Measurements from ENCODE around the gene ASCC3.
"Not testable (repeated sequence)": the region's sequence is repeated elsewhere in the genome, so short reads cannot be mapped to it uniquely, and the experiment has no call there.

ASCC3 gene

DNA sequence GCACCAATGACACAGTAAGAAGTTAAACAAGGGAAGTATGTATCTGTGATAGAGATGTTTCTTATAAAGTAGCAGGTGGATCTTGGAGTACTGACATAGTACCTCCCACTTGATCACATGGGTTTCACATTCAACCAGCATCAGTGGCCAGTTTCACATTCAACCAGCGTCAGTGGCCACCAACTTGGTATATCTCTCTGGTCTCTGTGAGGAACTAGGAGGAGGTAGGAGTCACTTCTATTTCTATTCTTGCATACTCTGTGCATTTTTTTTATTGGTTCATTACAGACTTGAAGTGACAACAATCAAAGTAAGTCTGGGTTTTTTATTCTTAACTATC lies 216.1 kb downstream of the ASCC3 start:
- no peak for DNase-seq (ENCODE audit: low read depth, low spot score)

DNA sequence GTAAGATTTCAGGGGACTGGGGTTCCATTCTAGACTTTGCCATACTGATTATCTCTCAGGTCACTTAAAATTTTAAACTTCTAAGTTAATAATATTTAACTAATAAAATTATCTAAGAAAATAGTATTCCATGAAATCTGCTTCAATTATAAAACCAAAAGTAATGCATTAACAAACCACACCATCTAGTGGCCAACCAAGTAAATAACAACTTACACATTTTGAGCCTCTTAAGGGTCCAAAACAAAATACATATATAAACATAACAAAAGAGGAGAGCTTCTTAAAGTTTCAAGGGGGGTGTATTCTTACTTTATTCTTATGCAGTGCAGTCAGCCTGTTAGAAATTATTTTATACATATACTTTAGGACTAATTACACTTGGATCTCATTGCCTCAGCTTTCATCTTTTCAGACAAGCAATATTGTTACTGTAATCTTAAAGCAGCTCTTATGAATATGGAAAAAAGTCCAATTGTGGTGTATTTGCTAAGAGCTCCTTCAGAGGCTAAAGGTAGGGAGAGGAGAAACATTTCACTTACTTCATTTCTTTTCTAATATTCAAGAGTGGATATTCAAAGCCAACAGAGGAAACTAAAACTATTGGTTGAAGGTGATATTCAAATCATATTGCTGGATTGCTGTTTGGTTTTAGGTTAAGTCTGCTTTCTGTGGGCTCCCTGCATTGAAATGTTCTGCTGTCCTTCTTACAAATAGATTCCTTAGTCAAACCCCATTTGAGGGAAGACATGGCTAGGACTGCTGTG lies 216.7 kb downstream of the ASCC3 start:
- no peak for DNase-seq (ENCODE audit: low read depth, low spot score)

- DNase-seq (ENCODE audit: low read depth, low spot score): no peak
These were observed 217.8 kb downstream of the ASCC3 start for GRCh38 chr6:100663219-100663863.

DNA sequence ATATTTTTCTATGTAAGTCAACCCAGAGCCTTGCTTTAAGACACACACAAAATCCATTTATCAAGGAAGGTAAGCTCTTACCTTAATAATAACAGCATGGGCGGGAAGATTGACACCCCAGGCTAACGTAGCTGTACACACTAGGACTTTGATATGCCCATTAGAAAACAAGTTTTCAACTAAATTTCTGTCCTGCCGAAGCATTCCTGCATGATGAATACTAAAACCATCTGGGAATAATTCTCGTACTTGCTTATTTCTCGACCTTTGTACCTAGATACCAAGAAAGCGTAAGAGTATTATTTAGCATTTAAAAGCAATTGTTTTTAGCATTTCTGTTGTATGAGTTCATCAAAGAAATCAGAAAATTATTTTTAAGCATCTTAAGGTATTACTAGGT lies 218.9 kb downstream of the ASCC3 start:
- DNase-seq (ENCODE audit: low read depth, low spot score): no peak

- no peak for DNase-seq (ENCODE audit: low read depth, low spot score)
These were observed 222.6 kb downstream of the ASCC3 start for GRCh38 chr6:100658486-100658885.

GRCh38 chr6:100657678-100658330 lies 223.3 kb downstream of the ASCC3 start:
- no peak for DNase-seq (ENCODE audit: low read depth, low spot score)

DNA sequence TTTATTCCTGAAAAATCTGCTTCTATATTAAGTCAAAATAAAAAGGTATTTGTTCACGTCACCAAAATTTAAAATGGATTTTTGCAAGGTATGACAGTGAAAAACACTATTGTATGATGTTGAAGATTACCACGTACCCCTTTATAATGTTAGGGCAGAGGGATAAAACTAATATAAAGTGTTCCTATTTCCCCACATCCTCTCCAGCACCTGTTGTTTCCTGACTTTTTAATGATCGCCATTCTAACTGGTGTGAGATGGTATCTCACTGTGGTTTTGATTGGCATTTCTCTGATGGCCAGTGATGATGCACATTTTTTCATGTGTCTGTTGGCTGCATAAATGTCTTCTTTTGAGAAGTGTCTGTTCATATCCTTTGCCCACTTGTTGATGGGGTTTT lies 240.0 kb downstream of the ASCC3 start:
- not testable (repeated sequence) for DNase-seq (ENCODE audit: low read depth, low spot score)

DNA sequence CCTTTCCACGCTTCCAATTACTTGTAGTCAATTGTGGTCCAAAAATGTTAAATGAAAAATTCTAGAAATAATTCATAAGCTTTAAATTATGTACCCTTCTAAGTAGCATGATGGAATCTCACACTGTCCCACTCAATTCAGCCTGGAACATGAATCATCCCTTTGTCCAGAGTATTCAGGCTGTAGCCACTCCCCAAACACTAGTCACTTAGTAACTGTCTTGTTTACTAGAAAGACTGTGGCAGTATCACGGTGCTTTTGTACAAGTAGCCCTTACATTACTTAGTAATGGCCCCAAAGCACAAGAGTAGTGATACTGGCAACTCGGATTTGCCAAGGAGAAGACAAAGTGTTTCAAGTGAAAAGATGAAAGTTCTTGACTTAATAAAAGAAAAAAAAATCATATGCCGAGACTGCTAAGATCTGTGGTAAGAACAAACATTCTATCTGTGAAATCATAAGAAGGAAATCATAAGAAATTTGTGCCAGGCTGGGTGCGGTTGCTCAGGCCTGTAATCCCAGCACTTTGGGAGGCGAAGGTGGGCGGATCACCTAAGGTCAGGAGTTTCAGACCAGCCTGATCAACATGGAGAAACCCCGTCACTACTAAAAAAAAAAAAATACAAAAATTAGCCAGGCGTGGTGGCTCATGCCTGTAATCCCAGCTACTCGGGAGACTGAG lies 247.9 kb downstream of the ASCC3 start:
- no peak for DNase-seq (ENCODE audit: low read depth, low spot score)

DNA sequence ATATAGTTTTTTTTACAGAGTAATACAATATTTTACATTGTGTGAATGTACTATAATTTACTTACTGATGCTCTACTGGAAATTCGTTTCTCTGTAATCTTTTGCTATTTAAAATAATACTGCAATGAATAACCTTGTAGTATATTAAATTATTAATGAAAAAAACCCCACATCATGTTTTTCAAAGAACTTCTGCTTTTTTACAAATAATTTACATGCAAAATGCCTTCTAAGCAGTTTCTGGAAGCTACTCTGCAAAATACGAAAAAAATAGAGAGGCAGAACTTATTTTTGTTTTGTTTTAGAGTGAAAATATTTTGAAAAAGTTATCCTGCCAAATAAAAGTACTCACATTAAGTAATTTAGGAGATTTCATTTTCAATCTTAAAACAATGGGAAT lies 250.6 kb downstream of the ASCC3 start:
- DNase-seq (ENCODE audit: low read depth, low spot score): no peak

DNA sequence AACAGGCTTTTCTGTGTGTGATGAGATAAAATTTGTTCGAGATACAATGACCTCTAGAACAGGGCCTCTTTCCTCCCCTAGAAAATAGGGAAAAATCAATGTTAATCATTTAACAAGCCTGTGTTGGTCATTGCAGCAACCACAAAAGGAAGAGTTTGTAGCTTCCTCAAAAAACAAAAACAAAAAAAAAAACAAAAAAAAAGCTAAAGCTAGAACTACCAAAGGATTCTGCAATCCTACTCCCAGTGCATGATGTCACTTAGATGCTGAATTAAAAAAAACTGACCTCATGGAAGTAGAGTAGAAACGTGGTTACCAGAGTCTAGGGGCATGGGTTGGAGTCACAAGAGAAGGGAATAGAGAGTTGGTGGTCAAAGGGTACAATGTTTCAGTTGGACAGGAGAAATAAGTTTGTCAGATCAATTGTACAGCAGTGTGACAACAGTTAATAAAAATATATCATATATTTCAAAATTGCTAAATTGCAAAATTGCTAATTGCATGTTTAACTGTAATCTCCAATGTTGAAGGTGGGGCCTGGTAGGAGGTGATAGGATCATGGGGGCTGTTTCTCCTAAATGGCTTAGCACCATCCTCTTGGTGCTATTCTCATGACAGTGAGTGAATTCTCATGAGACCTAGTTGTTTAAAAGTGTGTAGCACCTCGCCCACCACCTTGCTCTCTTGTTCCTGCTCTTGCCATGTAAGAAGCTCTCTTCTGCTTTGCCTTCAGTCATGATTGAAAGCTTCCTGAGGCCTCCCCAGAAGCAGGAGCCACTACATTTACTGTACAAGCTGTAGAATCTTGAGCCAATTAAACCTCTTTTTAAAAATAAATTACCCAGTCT lies 253.0 kb downstream of the ASCC3 start:
- DNase-seq (ENCODE audit: low read depth, low spot score): no peak

GRCh38 chr6:100626721-100627120 lies 254.4 kb downstream of the ASCC3 start:
- no peak for DNase-seq (ENCODE audit: low read depth, low spot score)

- no peak for DNase-seq (ENCODE audit: low read depth, low spot score)
These were observed 258.0 kb downstream of the ASCC3 start for GRCh38 chr6:100622907-100623692.

DNA sequence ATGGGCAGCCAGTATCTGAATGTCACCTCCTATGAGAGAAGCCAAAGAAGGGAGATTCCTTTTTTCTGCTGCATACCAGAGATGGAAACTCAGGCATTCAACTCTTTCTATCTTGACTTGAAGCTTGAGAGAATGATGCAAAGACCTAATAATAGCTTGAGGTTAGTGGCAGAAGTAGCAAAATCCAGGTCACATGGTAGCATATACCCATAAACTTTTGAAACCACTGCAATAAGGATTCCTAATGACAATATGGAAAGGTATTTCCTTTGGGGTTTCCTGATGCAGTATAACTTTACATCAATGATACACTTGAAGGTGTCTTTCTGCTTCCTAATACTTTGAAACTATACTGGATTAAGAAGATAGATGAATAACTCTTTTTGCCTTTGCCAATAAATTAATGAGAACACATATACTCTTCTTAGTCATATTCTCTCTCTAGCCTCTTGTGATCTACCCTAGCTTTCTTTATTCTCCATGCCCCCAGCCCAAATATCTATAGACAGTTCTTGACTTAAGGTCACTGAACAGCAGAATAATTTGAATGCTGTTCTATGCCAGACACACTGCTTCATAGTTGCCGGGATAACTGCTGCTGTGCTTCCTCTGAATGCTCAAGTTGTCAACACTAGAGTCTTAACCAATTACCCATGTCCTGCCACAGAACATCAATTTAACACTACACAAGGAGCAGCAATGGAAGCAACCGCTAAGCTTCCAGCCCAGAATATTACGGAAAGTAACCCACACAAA lies 260.9 kb downstream of the ASCC3 start:
- no peak for DNase-seq (ENCODE audit: low read depth, low spot score)

GRCh38 chr6:100618351-100618671 lies 262.8 kb downstream of the ASCC3 start:
- no peak for DNase-seq (ENCODE audit: low read depth, low spot score)

DNA sequence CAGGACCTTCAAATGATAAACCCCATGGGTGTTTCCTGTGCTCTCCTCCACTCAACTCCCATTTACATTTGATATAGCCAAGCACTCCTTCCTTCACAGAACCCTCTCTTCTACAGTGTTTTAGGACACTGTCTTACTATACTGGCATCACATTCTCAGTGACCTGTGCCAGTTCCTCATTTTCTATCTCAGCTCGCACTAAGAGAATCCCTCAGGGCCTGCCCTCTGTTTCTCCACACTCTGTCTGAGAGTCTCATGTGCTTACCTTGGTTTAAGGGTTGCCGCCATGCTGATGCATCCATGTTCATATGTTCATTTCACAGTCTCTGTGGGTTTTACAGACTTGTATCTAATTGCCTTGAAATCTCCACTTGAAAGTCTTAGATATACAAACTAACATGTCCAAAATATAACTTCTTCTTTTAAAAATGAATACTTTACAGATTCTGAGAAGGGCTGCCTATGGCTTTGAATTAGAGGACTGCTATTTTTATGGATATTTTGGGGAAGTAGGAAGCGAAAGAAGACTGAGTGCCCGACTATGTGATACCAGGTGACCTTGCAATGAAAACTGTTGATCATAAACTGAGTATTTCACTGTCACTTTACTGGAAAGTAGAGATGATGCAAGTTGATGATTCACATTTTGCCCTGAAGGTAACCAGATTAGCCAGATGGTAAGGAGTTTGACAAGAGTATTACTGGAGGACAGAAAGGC lies 263.3 kb downstream of the ASCC3 start:
- DNase-seq (ENCODE audit: low read depth, low spot score): no peak

- DNase-seq (ENCODE audit: low read depth, low spot score): no peak
These were observed 266.2 kb downstream of the ASCC3 start for GRCh38 chr6:100614933-100615332.

- DNase-seq (ENCODE audit: low read depth, low spot score): no peak
These were observed 266.7 kb downstream of the ASCC3 start for GRCh38 chr6:100614386-100614785.

DNA sequence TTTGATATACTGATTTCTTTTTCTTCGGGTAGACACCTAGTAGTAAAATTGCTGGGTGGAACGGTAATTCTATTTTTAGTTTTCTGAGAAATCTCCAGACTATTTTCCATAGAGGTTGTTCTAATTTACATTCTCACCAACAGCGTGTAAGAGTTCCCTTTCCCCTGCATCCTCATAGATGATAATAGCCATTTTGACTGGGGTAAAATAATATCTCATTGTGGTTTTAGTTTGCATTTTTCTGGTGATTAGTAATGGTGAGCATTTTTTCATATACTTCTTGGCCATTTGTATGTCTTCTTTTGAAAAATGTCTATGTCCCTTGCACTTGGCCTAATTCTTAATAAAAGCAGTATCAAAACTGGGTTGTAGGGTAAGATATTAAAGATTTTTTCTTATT lies 267.5 kb downstream of the ASCC3 start:
- no peak for DNase-seq (ENCODE audit: low read depth, low spot score)

DNA sequence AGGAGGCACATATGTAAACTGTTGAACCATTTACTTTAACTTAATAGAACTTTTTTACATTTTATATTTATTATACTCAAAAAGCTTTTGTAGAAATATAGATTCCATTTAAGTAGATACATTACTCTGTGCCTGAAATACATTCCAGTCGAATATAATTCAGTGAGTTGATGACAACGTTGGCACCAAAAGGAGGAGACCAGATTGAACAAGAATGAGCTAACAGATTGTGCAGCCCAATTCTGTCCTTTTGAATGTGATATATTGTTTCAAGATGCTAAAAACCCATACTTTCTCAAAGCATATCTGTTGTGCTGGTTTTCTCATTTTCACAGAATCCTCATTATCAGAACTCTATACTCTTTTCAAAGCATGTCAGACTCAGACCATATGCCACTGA lies 269.0 kb downstream of the ASCC3 start:
- DNase-seq (ENCODE audit: low read depth, low spot score): no peak
